Retinal pigment epithelial cell (primary cell): Measurements from ENCODE around the gene RACGAP1.

Experiments
- DNase-seq: peaks from one replicate; pipeline ENCODE4 v3.0.0-alpha.2; 2010; ENCODE audit warnings: low read depth
- H3K4me3 ChIP-seq: 2 replicates; pipeline ENCODE4 v1.5.1; 2011; ENCODE audit warnings: mild to moderate bottlenecking, low read length, control low read depth, moderate library complexity
- CTCF ChIP-seq: conservative IDR thresholded peaks from 2 replicates; pipeline ENCODE4 v1.5.1; 2011; ENCODE audit warnings: low read depth, low read length, control low read depth, inconsistent platforms

Gene RACGAP1

DNA sequence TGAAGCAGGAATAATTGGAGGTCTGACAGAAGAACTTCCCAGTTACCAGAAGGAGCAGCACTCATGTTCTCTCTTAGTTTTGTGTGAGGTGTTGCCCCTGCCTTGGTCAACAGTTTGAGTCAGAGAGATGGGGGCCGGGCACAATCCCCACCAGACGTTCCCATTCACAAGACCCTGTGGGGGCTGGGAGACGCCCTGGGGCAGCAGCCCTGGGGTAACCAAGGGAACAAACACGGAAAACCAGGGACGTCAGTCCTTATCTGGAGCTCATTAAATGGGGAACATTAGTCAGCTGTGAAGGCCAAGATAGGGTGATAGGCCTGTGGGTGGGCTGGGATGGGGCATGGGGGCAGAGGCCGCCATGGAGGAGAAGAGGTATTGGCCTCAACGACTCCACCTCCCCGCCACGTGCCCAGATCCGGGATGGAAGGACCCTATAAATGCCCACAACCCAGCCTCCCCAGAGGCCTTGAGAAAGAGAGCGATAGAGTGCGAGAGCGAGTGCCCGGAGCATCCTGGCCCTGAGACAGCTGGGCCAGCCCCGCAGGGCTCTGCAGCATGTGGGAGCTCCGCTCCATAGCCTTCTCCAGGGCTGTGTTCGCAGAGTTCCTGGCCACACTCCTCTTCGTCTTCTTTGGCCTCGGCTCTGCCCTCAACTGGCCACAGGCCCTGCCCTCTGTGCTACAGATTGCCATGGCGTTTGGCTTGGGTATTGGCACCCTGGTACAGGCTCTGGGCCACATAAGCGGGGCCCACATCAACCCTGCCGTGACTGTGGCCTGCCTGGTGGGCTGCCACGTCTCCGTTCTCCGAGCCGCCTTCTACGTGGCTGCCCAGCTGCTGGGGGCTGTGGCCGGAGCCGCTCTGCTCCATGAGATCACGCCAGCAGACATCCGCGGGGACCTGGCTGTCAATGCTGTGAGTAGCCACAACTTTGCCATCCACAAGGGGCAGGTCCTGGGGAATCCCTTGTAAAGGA is 74.7 kb downstream of the RACGAP1 start, which contains the start of gene AQP2:
Gene AQP2, plus strand, starts transcription at position 465 of the 979 bp plus-strand sequence. Its CDS starts 94 bp downstream, at position 559.
- no peak for TF ChIP-seq CTCF
- no peak for DNase-seq
- no peak within 1 kb of the TSS for H3K4me3 ChIP-seq

DNA sequence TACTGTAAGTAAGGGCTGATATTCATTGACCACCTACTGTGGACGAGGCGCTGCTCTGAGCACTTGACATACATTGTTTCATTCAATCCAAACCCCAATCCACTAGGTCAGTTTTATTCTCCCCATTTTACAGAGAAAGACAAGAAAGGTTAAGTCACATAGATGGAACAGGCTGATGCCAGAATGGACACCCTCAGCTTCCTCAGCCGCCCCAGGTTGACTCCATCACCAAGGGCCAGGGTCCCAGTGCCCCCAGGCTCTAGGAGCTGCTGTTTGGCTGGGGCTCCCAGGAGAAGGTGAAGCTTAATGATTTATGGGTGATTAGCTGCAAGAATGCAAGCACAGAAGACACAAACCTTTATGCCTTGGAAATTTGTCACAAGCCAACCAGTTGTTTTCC is 75.4 kb downstream of the RACGAP1 start:
- no peak for TF ChIP-seq CTCF
- H3K4me3 ChIP-seq = no peak overlapping the region
- no peak for DNase-seq

DNA sequence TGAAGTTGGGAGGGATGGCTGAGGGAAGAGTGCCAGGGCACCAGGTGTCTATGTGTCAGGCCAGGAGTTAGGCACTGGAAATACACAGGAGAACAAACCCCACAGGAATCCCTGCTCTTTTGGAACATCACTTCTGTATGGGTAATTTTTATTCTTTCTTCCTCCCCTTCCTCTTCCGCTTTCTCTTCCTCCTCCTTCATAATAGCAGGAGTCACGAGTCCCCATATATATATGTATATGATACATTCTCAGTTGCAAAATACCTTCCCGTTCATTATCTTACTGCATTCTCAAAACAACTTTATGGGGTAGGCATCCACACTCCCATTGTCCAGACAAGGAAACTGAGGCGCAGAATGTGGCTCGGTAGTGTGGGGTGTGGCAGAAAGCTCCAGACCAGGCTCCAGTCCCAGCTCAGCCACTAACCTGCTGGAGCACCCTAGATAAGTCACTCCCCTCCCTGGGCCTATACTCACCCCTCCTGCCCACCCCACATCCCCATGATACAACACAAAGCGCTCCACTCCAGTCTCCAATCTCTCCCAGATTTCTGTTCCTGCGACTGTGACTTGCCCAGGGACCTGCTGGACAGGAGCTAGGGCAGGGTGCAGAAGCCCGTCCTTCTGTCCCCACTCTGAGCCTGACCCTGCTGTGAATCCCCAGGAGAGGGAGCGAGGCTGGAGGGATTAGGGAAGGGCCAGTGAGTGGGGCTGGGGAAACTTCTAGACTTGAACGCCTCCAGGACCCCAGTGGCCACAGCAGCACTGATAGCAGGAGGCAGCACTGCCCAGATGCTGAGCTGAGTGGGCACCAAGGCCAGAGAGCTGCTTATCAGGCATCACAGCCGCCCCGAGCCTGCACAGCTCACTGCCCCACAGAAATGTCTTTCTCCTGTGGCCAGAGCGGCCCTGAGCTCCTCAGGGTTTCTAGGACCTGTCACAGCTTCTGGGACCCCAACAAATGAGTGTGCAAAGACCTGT is 76.1 kb downstream of the RACGAP1 start:
- no peak overlapping the region for H3K4me3 ChIP-seq
- TF ChIP-seq CTCF = no peak
- DNase-seq = no peak

- DNase-seq = no peak
- TF ChIP-seq CTCF = no peak
- H3K4me3 ChIP-seq = no peak overlapping the region
Measured at GRCh38 chr12:49947593-49948226, 77.6 kb downstream of the RACGAP1 start.

- no peak for DNase-seq
- no peak overlapping the region for H3K4me3 ChIP-seq
- no peak for TF ChIP-seq CTCF
Measured at GRCh38 chr12:49946497-49946896, 78.8 kb downstream of the RACGAP1 start.

DNA sequence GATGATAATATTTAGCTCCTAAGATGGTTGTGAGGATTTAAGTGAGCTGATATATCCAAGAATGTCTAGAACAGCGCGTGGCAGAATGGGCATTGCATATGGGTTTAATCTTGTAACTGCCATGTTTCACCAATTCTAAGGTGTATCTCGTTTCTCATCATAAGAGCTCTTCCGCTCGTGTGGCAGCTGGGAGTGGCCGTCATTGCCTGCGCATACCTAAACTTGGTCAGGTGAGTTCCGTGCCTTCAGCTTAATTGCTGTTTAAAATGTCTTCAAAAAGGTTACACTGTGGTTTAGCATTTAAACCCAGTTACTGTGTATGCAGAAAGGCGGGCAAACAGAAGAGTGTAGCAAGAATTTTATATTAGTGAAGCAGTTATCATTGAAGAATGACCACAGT is 79.2 kb downstream of the RACGAP1 start:
- no peak for TF ChIP-seq CTCF
- DNase-seq = no peak
- no peak overlapping the region for H3K4me3 ChIP-seq
